ENCODE results near the gene COA1. TPM values are rescaled to one million over a fixed set of nuclear protein-coding genes. Genes with fewer than 3 reads are reported as not detected.
A peak's percentile ranks its signal among the peaks of the same experiment; 100 is the strongest.

The COA1 gene
- polyA plus RNA-seq, 1 experiment = 22.4 TPM

DNA sequence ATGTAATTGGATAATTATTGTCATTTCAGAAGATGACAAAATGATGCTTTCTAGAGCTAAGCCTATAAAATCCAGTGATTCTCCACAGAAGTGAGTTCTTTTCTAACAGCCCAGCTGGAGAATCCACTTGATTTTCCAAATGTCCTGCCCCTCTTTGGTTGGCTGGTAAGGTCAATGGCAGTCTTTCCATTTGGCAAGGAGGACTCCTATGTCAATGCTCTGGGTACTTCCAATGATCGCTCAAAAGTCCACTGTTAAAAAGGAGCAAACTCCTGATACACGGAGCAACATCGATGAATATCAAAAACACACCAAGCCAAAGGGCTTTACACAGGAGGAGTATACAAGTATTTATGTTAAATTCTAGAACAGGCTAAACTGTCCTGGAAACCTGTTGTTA lies 88.6 kb downstream of the COA1 start:
- TF ChIP-seq CTCF (IDR thresholded peaks at IDR 0.05; ENCODE audit: low read depth, low read length) = no peak
- Histone ChIP-seq H3K27me3 (ENCODE audit: control insufficient read depth, insufficient read depth, low read length) (no peaks in the 10 kb centered on the region), H3K9me3 (ENCODE audit: control insufficient read depth, insufficient read depth, low read length) (no peaks in the 10 kb centered on the region), H3K27ac (ENCODE audit: low read depth, low read length) (no peak overlapping the region), H3K4me3 (ENCODE audit: low read depth, low read length) (no peak overlapping the region)
- no peak for DNase-seq (ENCODE audit: low read depth, low spot score)
- POLR2A ChIA-PET = interaction anchor here (1.0 to 1.6 kb wide), 3 partner anchors 14 to 58 kb away, joined by 3 to 10 read pairs (median 3); partner anchors contain the start of gene STK17A
- CTCF ChIA-PET = interaction anchor here (0.7 to 3.2 kb wide), 3 partner anchors 59 to 198 kb away, joined by 3 to 28 read pairs (median 6); no protein-coding TSS in a partner anchor

GRCh38 chr7:43639858-43640491 lies 89.3 kb downstream of the COA1 start:
- TF ChIP-seq CTCF (IDR thresholded peaks at IDR 0.05; ENCODE audit: low read depth, low read length) = no peak
- Histone ChIP-seq H3K27ac (ENCODE audit: low read depth, low read length) (peak overlapping the region; percentile 78), H3K4me3 (ENCODE audit: low read depth, low read length) (no peak overlapping the region), H3K9me3 (ENCODE audit: control insufficient read depth, insufficient read depth, low read length) (no peaks in the 10 kb centered on the region), H3K27me3 (ENCODE audit: control insufficient read depth, insufficient read depth, low read length) (no peaks in the 10 kb centered on the region)
- no peak for DNase-seq (ENCODE audit: low read depth, low spot score)
- POLR2A ChIA-PET = interaction anchor here (1.0 to 1.6 kb wide), 5 partner anchors 8 to 57 kb away, joined by 3 to 10 read pairs (median 3); partner anchors contain the start of gene STK17A
- CTCF ChIA-PET = interaction anchor here (0.8 to 3.2 kb wide), 4 partner anchors 30 to 198 kb away, joined by 3 to 31 read pairs (median 17); partner anchors contain the start of gene STK17A

DNA sequence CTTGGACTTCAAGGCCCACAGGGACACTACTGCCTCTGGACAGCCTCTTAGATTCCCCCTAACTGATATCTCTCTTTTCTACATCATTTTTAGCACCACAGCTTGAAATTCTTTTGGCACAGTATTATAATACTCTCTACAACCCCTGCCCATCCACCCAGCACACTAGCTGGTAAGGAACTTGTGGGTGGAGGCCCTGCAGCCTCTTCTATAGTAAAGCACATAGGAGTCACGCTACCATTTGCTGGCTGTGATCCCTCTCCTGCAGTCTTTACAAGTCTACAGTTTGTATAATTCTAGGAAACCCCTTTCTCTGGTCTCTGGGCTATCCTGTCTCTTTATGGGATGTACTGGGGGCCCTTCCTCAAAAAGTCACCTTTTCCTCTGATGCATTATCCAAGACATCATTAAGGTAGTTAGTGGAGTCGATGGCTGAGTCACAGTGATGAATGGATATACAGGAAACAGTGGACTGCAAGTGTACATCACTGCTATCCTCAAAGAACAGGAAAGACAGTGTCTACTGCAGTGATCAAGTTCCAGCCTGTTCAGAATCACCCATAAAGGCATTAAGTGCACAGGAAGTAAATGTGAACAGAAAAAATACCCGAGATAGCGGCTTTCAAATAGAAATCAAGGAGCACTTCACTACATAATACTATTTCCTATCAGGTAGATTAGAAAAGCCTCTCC lies 92.1 kb downstream of the COA1 start:
- Histone ChIP-seq H3K9me3 (ENCODE audit: control insufficient read depth, insufficient read depth, low read length) (peaks cover 5% of the 10 kb centered on the region; the same call in 1 of the 2 replicates), H3K27me3 (ENCODE audit: control insufficient read depth, insufficient read depth, low read length) (no peaks in the 10 kb centered on the region), H3K4me3 (ENCODE audit: low read depth, low read length) (no peak overlapping the region), H3K27ac (ENCODE audit: low read depth, low read length) (peak overlapping the region; percentile 34)
- DNase-seq (ENCODE audit: low read depth, low spot score) = no peak
- ChIA-PET CTCF (interaction anchor here (2.9 to 3.2 kb wide), 2 partner anchors 55 to 63 kb away, joined by 28 to 31 read pairs; partner anchors contain the start of gene STK17A), POLR2A (interaction anchor here (1.3 kb wide), 1 partner anchor 54 kb away, joined by 5 read pairs; the partner anchor contains the start of gene STK17A)
- TF ChIP-seq CTCF (IDR thresholded peaks at IDR 0.05; ENCODE audit: low read depth, low read length) = no peak

DNA sequence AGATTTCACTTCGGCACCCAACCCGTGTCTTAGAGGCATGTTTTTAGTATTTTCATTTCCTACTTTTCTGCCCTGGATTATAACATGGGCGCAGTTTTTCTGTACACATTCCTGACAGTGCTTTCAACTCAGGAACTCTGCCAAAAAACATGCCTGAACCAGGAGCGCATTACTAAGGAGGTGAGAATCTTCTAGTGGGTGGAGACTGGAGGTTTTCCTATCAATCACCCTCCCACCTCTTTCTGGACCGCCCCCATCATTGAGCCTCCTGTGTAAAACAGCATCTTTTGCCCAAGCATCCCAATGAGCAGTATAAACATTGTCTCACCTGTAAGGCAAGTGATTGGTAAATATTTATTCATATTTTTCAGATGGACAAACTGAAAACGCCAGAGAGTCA lies 93.2 kb downstream of the COA1 start:
- ChIA-PET CTCF (no interaction called here), POLR2A (no interaction called here)
- Histone ChIP-seq H3K27ac (ENCODE audit: low read depth, low read length) (peak overlapping the region; percentile 41), H3K4me3 (ENCODE audit: low read depth, low read length) (no peak overlapping the region), H3K9me3 (ENCODE audit: control insufficient read depth, insufficient read depth, low read length) (peaks cover 5% of the 10 kb centered on the region; the same call in 1 of the 2 replicates), H3K27me3 (ENCODE audit: control insufficient read depth, insufficient read depth, low read length) (no peaks in the 10 kb centered on the region)
- no peak for DNase-seq (ENCODE audit: low read depth, low spot score)
- TF ChIP-seq CTCF (IDR thresholded peaks at IDR 0.05; ENCODE audit: low read depth, low read length) = no peak

Data from AG04450 (cell line).